ENCODE measurements around the gene MYBL2.
"Not testable (repeated sequence)": the region's sequence is repeated elsewhere in the genome, so short reads cannot be mapped to it uniquely, and the experiment has no call there.

MYBL2 gene

DNA sequence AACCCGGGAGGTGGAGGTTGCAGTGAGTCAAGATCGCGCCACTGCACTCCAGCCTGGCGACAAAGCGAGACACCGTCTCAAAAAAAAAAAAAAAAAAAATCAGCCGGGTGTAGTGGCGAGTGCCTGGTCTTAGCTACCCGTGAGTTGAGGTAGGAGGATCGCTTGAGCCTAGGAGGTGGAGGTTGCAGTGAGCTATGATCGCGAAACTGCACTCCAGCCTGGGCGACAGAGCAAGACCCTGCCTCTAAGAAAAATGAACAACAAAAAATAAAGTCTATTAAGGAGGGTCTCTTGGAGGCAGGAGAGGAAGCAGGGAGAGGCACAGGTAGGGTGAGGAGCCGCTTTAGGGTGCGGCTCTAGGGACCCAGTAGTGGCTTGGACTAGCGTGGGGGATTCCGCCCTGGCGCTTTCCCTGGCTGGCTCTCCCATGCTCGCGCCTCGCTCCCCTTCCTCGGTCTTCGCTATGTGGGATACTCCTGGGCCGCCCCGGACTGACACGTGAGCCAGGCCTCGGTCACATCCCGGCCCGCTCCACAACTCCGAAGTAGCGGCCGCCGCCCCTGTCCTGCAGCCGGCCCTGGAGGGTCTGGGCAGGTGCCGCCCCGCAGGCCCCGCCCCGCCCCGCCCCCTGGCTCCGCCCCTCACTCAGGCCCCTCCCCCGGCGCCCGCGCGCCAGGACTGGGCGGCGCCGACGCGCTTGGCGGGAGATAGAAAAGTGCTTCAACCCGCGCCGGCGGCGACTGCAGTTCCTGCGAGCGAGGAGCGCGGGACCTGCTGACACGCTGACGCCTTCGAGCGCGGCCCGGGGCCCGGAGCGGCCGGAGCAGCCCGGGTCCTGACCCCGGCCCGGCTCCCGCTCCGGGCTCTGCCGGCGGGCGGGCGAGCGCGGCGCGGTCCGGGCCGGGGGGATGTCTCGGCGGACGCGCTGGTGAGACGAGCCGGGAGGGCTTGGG lies at the start of gene MYBL2:
TSS of gene MYBL2 (plus strand) at position 739 of the 953 bp plus-strand sequence. CDS start at position 909, 170 bp downstream.
- peak in 1 of 2 experiments; percentile 39 for DNase-seq

DNA sequence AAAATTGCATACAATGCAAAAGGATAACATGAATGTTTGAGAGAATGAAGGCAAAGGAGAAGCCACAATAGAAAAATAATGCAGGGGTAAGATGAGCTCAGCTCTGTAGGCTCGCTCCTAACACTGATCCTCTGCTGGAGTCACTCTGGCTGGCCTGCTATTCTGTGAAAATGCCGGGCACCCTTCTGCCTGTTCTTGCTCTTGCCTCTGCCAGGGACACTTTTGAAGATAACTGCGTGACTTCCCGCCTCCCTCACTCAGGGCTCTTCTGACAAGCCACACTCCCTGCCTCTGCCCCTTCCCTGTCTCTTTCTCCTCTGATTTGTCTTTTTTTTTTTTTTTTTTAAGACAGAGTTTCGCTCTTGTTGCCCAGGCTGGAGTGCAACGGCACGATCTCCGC lies 35.3 kb upstream of the MYBL2 start:
- DNase-seq: no peak

- no peak for DNase-seq
Measured at GRCh38 chr20:43636429-43636828, 30.5 kb upstream of the MYBL2 start.

DNA sequence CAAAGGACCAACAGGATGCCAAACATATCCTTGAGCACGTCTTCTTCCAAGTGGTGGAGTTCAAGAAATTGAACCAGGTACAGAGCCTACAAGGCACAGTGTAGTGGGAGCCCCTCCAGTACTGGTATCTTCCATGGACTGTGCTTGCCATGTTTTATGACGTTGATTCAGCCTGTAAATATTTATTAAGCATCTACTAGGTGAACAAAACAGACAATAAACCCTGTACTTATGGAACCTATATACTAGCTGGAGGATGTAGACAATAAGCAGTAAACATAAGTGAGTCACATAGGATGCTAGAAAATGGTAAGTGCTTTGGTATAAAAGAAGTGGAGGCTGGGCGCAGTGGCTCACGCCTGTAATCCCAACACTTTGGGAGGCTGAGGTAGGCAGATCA lies 24.4 kb upstream of the MYBL2 start:
- no peak for DNase-seq

GRCh38 chr20:43650997-43651525 lies 15.9 kb upstream of the MYBL2 start:
- DNase-seq: no peak

DNA sequence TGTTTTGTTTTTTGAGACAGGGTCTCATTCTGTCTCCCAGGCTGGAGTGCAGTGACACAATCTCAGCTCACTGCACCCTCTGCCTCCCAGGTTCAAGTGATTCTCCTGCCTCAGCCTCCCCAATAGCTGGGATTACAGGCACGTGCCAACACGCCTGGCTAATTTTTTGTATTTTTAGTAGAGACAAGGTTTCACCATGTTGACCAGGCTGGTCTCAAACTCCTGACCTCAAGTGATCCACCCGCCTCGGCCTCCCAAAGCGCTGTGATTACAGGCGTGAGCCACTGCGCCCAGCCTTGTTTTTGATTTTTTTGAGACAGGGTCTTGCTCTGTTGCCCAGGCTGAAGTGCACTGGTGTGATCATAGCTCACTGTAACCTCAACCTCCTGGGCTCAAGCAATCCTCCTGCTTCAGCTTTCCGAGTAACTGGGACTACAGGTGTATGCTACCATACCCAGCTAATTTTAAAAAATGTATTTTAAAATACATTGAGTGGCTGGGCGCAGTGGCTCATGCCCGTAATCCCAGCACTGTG lies 15.2 kb upstream of the MYBL2 start:
- DNase-seq: not testable (repeated sequence)

GRCh38 chr20:43653966-43654365 lies 12.9 kb upstream of the MYBL2 start:
- no peak for DNase-seq

GRCh38 chr20:43655176-43655575 lies 11.7 kb upstream of the MYBL2 start:
- DNase-seq: not testable (repeated sequence)

GRCh38 chr20:43655937-43656336 lies 11.0 kb upstream of the MYBL2 start:
- no peak for DNase-seq

GRCh38 chr20:43658069-43658722 lies 8.7 kb upstream of the MYBL2 start:
- peak in 1 of 2 experiments; percentile 44 for DNase-seq

DNA sequence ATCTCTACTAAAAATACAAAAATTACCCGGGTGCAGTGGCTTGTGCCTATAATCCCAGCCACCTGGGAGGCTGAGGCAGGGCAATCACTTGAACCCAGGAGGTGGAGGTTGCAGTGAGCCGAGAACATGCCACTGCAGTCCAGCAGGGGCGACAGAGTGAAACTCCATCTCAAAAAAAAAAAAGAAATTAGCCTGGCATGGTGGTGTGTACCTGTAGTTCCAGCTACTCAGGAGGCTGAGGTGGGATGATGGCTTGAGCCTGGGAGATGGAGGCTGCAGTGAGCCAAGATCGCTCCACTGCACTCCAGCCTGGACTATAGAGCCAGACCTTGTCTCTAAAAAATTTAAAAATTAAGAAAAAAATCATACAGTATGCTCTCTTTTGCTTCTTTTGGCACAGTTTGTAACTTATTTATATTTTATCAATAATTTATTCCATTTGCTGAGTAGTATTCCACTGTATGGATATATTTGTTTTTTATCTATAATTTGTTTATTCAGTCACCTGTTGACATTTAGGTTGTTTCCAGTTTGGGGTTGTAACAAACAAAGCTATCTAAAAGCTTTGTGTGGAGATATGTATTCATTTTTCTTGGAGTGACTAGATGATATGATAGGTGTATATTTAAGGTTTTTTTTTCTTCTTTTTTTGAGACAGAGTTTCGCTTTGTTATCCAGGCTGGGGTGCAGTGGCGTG lies 8.0 kb upstream of the MYBL2 start:
- DNase-seq: no peak

DNA sequence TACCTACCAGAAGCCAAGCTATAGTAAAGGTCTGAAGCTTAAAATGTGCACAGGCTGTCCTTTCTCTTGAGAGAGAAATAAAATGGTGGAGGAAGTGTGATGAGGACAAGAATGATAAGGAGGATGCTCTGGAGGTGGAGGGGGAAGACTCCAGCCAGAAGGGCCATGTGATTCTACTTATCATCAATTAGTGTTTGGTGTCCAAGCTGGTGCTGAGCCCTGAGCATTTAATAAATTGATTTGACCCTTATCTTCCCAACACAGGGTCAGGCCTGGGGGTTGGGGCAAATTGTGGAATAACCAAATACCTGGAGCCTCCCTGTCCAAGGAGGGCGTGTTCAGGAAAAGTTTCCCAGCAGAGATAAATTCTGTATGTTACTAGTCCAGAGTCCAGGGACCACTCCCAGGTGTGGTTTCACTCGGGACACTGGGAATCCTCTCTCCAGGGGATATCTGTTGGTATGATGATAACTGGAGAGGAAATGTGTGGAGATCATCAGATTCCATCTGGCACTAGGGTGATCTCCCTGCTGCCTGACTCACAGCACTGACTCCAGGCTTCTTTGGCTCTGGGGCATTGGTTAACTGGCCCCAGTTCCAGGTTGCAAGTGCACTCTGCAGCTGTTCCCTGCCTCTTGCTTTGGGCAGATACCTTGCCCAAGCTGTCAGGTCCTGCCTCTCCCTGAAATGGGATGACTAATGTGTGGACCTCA lies 3.8 kb upstream of the MYBL2 start:
- no peak for DNase-seq

DNA sequence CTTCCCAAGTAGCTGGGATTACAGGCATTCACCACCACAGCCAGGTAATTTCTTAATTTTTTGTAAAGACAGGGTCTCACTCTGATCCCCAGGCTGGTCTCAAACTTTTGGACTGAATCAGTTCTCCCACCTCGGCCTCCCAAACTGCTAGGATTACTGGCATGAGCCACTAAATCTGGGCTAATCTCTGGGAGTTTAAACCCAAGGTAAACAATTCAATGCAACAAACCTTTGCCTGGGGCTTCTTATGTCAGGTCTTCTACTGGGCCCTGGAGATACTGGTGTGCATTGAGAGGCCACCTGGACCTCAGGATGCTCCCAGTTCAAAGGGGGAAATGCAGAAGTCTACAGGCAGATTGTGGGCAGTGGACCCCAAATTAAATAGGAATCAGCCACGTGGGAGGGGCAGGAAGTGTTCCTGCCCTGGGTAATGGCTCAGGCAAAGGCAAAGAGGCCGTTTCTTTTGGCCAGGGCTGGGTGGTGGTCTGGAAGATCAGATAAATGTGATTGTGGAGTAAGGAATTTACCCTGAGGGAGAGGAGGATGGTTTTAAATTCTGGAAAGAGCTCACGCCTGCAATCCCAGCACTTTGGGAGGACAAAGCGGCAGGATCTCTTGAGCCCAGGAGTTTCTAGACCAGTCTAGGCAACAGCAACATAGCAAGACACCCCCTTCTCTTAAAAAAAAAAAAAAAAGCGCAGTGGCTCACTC lies 1.3 kb upstream of the MYBL2 start:
- no peak for DNase-seq

GRCh38 chr20:43667341-43668132 lies 623 bp downstream of the MYBL2 start:
- DNase-seq: peak in 1 of 2 experiments; percentile 5

DNA sequence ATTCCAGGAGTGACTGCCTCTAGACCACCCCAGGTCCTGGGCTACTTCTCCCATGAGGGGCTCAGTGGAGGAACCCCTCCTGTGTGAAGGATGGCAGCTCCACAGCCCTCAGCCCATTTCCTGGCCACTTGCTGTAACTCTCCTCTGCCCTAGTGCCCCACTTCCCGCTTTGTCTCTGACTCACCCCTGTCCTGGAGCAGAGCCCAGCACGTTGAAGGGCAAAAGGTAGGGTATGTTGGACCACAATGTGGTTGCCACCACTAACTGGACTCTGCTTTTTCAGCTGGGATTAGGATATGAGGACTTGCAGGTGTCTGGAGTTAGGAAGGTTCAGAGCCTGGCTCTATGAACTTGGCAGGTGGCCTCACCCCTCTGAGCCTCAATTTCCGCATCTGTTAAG lies 2.4 kb downstream of the MYBL2 start:
- DNase-seq: peak in 1 of 2 experiments; percentile 46

- no peak for DNase-seq
Measured at GRCh38 chr20:43670423-43670822, 3.5 kb downstream of the MYBL2 start.

DNA sequence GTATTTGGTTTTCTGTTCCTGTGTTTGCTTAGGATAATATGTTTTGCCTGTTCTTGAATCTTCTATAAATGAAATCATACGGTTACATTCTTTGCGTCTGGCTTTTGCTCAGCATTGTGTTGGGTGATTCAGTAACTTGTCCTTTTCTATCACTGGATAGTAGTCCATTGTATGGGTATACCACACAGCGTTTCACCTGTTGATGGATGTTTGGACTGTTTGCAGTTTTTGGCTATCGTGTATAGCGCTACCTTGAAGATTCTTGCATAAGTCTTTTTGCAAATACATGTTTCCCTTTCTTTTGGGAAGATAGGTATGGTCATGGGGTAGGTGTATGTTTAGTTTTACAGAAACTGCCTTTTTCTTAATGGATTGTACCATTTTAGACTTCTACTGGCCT lies 9.5 kb downstream of the MYBL2 start:
- DNase-seq: no peak

DNA sequence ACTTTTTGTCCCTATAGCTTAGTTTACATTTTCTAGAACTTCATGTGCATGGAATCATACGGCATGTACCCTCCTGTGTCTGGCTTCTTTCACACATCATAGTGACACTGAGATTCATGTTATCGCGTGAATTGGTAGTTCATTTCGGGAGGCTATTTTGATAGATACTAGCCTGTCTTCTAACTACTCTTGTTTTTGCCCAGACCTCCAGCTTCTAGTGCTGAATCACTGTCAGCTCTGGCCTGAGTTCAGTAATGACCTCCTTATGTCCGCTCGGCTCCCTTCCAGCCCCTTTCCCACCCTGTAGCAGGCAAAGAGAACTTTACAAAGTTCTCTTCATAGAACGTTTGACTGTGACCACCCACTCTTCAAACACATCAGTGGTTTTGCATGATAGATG lies 14.1 kb downstream of the MYBL2 start:
- DNase-seq: no peak

- DNase-seq: no peak
Measured at GRCh38 chr20:43681468-43681942, 14.6 kb downstream of the MYBL2 start.

- DNase-seq: no peak
Measured at GRCh38 chr20:43681991-43682410, 15.1 kb downstream of the MYBL2 start.
